ENCODE results near the gene NOTCH4.

Gene NOTCH4

GRCh38 chr6:32192608-32193039 is 31.2 kb downstream of the NOTCH4 start, which contains the start of gene GPSM3:
GPSM3 (minus strand) TSS chr6:32192643; CDS start chr6:32192513, 130 bp downstream.
- peaks cover 7% of the 10 kb centered on the region for H4K20me1 ChIP-seq (ENCODE audit: insufficient read depth, low read length, poor library complexity, severe bottlenecking)
- H3K4me1 ChIP-seq (ENCODE audit: insufficient read depth, low read length, poor library complexity, severe bottlenecking) = peaks cover 62% of the 10 kb centered on the region
- H3K9ac ChIP-seq (ENCODE audit: low read depth, low read length, poor library complexity, severe bottlenecking) = peak within 1 kb of the TSS; percentile 96
- peaks cover 2% of the 10 kb centered on the region; the same call in 1 of the 2 replicates for H3K36me3 ChIP-seq (ENCODE audit: insufficient read depth, low read length)
- peak within 1 kb of the TSS; percentile 60; the same call in 1 of the 2 replicates for H2AFZ ChIP-seq (ENCODE audit: low read length)
- no peaks in the 10 kb centered on the region for H3F3A ChIP-seq (ENCODE audit: low read depth)
- TF ChIP-seq CTCF (conservative IDR thresholded peaks at IDR 0.05; ENCODE audit: low read length) (no peak), EZH2phosphoT487 (IDR thresholded peaks at IDR 0.05; ENCODE audit: borderline replicate concordance) (no peak)
- no peaks in the 10 kb centered on the region for H3K9me2 ChIP-seq (replicated peaks; ENCODE audit: low read depth, low read length)
- no peaks in the 10 kb centered on the region for H3K27me3 ChIP-seq (ENCODE audit: insufficient read depth, low read length, poor library complexity, severe bottlenecking)
- H3K4me3 ChIP-seq (ENCODE audit: low read length, poor library complexity, severe bottlenecking) = peak within 1 kb of the TSS; percentile 91
- H3K4me2 ChIP-seq (ENCODE audit: low read depth, low read length, poor library complexity, severe bottlenecking) = peak within 1 kb of the TSS; percentile 99
- peaks cover 81% of the 10 kb centered on the region for H3K79me2 ChIP-seq (ENCODE audit: insufficient read depth, low read length)
- H3K9me3 ChIP-seq (ENCODE audit: insufficient read depth, low read depth, low read length) = no peaks in the 10 kb centered on the region

- peaks cover 60% of the 10 kb centered on the region for H3K4me1 ChIP-seq (ENCODE audit: insufficient read depth, low read length, poor library complexity, severe bottlenecking)
- H3K9ac ChIP-seq (ENCODE audit: low read depth, low read length, poor library complexity, severe bottlenecking) = peak overlapping the region; percentile 96
- peak overlapping the region; percentile 99 for H3K4me2 ChIP-seq (ENCODE audit: low read depth, low read length, poor library complexity, severe bottlenecking)
- TF ChIP-seq CTCF (conservative IDR thresholded peaks at IDR 0.05; ENCODE audit: low read length) = no peak
- no peak for TF ChIP-seq EZH2phosphoT487 (IDR thresholded peaks at IDR 0.05; ENCODE audit: borderline replicate concordance)
- peak overlapping the region; percentile 91 for H3K4me3 ChIP-seq (ENCODE audit: low read length, poor library complexity, severe bottlenecking)
- peaks cover 9% of the 10 kb centered on the region; the same call in 1 of the 2 replicates for H3K36me3 ChIP-seq (ENCODE audit: insufficient read depth, low read length)
- no peaks in the 10 kb centered on the region for H3K9me2 ChIP-seq (replicated peaks; ENCODE audit: low read depth, low read length)
- H3K79me2 ChIP-seq (ENCODE audit: insufficient read depth, low read length) = peaks cover 88% of the 10 kb centered on the region
- H2AFZ ChIP-seq (ENCODE audit: low read length) = no peak overlapping the region
- no peaks in the 10 kb centered on the region for H3F3A ChIP-seq (ENCODE audit: low read depth)
- no peaks in the 10 kb centered on the region for H3K27me3 ChIP-seq (ENCODE audit: insufficient read depth, low read length, poor library complexity, severe bottlenecking)
- no peaks in the 10 kb centered on the region for H3K9me3 ChIP-seq (ENCODE audit: insufficient read depth, low read depth, low read length)
- H4K20me1 ChIP-seq (ENCODE audit: insufficient read depth, low read length, poor library complexity, severe bottlenecking) = peaks cover 8% of the 10 kb centered on the region
These were observed 31.9 kb downstream of the NOTCH4 start for GRCh38 chr6:32191696-32192607.

- H3K27me3 ChIP-seq (ENCODE audit: insufficient read depth, low read length, poor library complexity, severe bottlenecking) = no peaks in the 10 kb centered on the region
- H3K79me2 ChIP-seq (ENCODE audit: insufficient read depth, low read length) = peaks cover 80% of the 10 kb centered on the region
- H3K36me3 ChIP-seq (ENCODE audit: insufficient read depth, low read length) = peaks cover 15% of the 10 kb centered on the region; the same call in 1 of the 2 replicates
- peak overlapping the region; percentile 96 for H3K9ac ChIP-seq (ENCODE audit: low read depth, low read length, poor library complexity, severe bottlenecking)
- TF ChIP-seq CTCF (conservative IDR thresholded peaks at IDR 0.05; ENCODE audit: low read length) (no peak), EZH2phosphoT487 (IDR thresholded peaks at IDR 0.05; ENCODE audit: borderline replicate concordance) (no peak)
- no peaks in the 10 kb centered on the region for H3F3A ChIP-seq (ENCODE audit: low read depth)
- peaks cover 58% of the 10 kb centered on the region for H3K4me1 ChIP-seq (ENCODE audit: insufficient read depth, low read length, poor library complexity, severe bottlenecking)
- no peaks in the 10 kb centered on the region for H3K9me3 ChIP-seq (ENCODE audit: insufficient read depth, low read depth, low read length)
- H3K4me2 ChIP-seq (ENCODE audit: low read depth, low read length, poor library complexity, severe bottlenecking) = peak overlapping the region; percentile 99
- H3K9me2 ChIP-seq (replicated peaks; ENCODE audit: low read depth, low read length) = no peaks in the 10 kb centered on the region
- peak overlapping the region; percentile 91 for H3K4me3 ChIP-seq (ENCODE audit: low read length, poor library complexity, severe bottlenecking)
- H2AFZ ChIP-seq (ENCODE audit: low read length) = no peak overlapping the region
- H4K20me1 ChIP-seq (ENCODE audit: insufficient read depth, low read length, poor library complexity, severe bottlenecking) = peaks cover 8% of the 10 kb centered on the region
These were observed 32.8 kb downstream of the NOTCH4 start for GRCh38 chr6:32190911-32191677.
